B cell (primary cell): ENCODE measurements around the gene SETBP1. TPM values are rescaled to one million over a fixed set of nuclear protein-coding genes. Genes with fewer than 3 reads are reported as not detected.

ENCODE experiments used
- ATAC-seq: fragments of 200-7000 bp; cut with Tn5 transposase; one replicate; pipeline ENCODE4 v1.10.0; 2021; ENCODE audit warnings: low read depth, mild to moderate bottlenecking, moderate number of reproducible peaks, moderate library complexity
- CTCF ChIA-PET: fragments of 350-600 bp; sonication (Branson Sonifier 250); formaldehyde crosslinking; loops from one replicate; lab custom pipeline; 2021; ENCODE audit warnings: antibody characterized with exemption, inconsistent platforms; lab: Charles Lee
- POLR2A ChIA-PET: fragments of 350-600 bp; sonication (Branson Sonifier 250); formaldehyde crosslinking; loops from one replicate; lab custom pipeline; 2021; ENCODE audit warnings: antibody characterized with exemption; lab: Charles Lee
- DNase-seq: peaks from one replicate; pipeline ENCODE4 v3.0.0; 2013
- H2AFZ ChIP-seq: 2 replicates; pipeline ENCODE4 v1.6.1; 2012; ENCODE audit warnings: mild to moderate bottlenecking, low read depth, low read length; ENCODE audit not compliant: insufficient read depth, poor library complexity, severe bottlenecking
- H3K27ac ChIP-seq, 2 donors: 1 replicate in 1 of 2; 2 replicates in 1 of 2; pipeline ENCODE4 v1.5.1; 2012 to 2013; ENCODE audit warnings: low read length in 2 of 2, mild to moderate bottlenecking in 2 of 2, moderate library complexity in 1 of 2
- H3K27me3 ChIP-seq, 4 experiments: fragments of 200-600 bp in 1 of 4; sonication (generic) in 1 of 4; replicated peaks in 1 of 4; 1 replicate in 2 of 4; 2 replicates in 2 of 4; pipeline versions ENCODE4 v1.6.1 to v1.7.0; 2013 to 2016; ENCODE audit warnings: low read length in 3 of 4, mild to moderate bottlenecking in 2 of 4, mixed read lengths in 1 of 4, moderate library complexity in 1 of 4; ENCODE audit not compliant: insufficient read depth in 4 of 4, control insufficient read depth in 3 of 4; ENCODE audit errors: control extremely low read depth in 1 of 4
- H3K36me3 ChIP-seq, 2 experiments: replicated peaks in 1 of 2; 1 replicate in 1 of 2; 2 replicates in 1 of 2; pipeline versions ENCODE4 v1.6.1 to v1.7.1; 2013; ENCODE audit warnings: low read length in 1 of 2; ENCODE audit not compliant: insufficient read depth in 2 of 2, control insufficient read depth in 1 of 2; ENCODE audit errors: control extremely low read depth in 1 of 2, extremely low read depth in 1 of 2
- H3K4me1 ChIP-seq, 2 donors: fragments of 200-600 bp in 1 of 2; sonication (generic) in 1 of 2; 1 replicate in 1 of 2; 2 replicates in 1 of 2; pipeline versions ENCODE4 v1.5.1 to v1.6.1; 2013 to 2017; ENCODE audit warnings: low read length in 2 of 2; ENCODE audit not compliant: control insufficient read depth in 2 of 2, insufficient read depth in 2 of 2
- H3K4me2 ChIP-seq: replicated peaks from 2 replicates; pipeline ENCODE3; 2012; ENCODE audit warnings: mild to moderate bottlenecking, low read depth, low read length; ENCODE audit not compliant: poor library complexity, severe bottlenecking
- H3K4me3 ChIP-seq, 5 experiments: fragments of 200-600 bp in 1 of 5; sonication (generic) in 1 of 5; 1 replicate in 3 of 5; 2 replicates in 2 of 5; pipeline versions ENCODE4 v1.5.1 to v1.7.0; 2011 to 2016; ENCODE audit warnings: low read length in 4 of 5, mild to moderate bottlenecking in 4 of 5, low read depth in 2 of 5, control low read depth in 1 of 5, moderate library complexity in 1 of 5; ENCODE audit not compliant: insufficient read depth in 1 of 5; ENCODE audit errors: control extremely low read depth in 1 of 5, extremely low read depth in 1 of 5
- H3K79me2 ChIP-seq: fragments of 200-600 bp; sonication (generic); one replicate; pipeline ENCODE4 v1.6.0; 2016; ENCODE audit warnings: low read length; ENCODE audit not compliant: control insufficient read depth, insufficient read depth
- H3K9ac ChIP-seq: fragments of 200-600 bp; sonication (generic); 2 replicates; pipeline ENCODE4 v1.6.1; 2017; ENCODE audit warnings: mild to moderate bottlenecking, low read length, moderate library complexity
- H3K9me3 ChIP-seq, 3 donors: one replicate each; pipeline versions ENCODE4 v1.6.1 to v1.7.1; 2013; ENCODE audit warnings: low read length in 2 of 3; ENCODE audit not compliant: control insufficient read depth in 2 of 3, insufficient read depth in 1 of 3; ENCODE audit errors: control extremely low read depth in 1 of 3
- H4K20me1 ChIP-seq: 2 replicates; pipeline ENCODE4 v1.6.0; 2012; ENCODE audit warnings: mild to moderate bottlenecking, low read length; ENCODE audit not compliant: insufficient read depth, control insufficient read depth, poor library complexity, severe bottlenecking
- H3K27ac Mint-ChIP-seq: one replicate; pipeline ENCODE4 v1.8.0; 2021; ENCODE audit warnings: mixed read lengths
- H3K27me3 Mint-ChIP-seq: one replicate; pipeline ENCODE4 v1.8.0; 2021; ENCODE audit warnings: mixed read lengths
- H3K4me1 Mint-ChIP-seq: one replicate; pipeline ENCODE4 v1.8.0; 2021; ENCODE audit warnings: mixed read lengths
- H3K4me3 Mint-ChIP-seq: one replicate; pipeline ENCODE4 v1.8.0; 2021; ENCODE audit warnings: mixed read lengths
- H3K9me3 Mint-ChIP-seq: one replicate; pipeline ENCODE4 v1.8.0; 2022; ENCODE audit warnings: mixed read lengths; ENCODE audit not compliant: insufficient read depth
- CTCF ChIP-seq: fragments of 200-600 bp; IDR thresholded peaks from one replicate; pipeline ENCODE4 v1.8.0; 2022; ENCODE audit warnings: antibody characterized with exemption, mild to moderate bottlenecking
- EZH2 ChIP-seq: IDR thresholded peaks from 2 replicates; pipeline ENCODE4 v1.6.1; 2012; ENCODE audit warnings: borderline replicate concordance, low read depth, mild to moderate bottlenecking, moderate library complexity, low read length; ENCODE audit not compliant: insufficient read depth, poor library complexity, severe bottlenecking
- WGBS: methylation state at CpG from one replicate; pipeline ENCODE4 v1.1.5; 2013; ENCODE audit warnings: missing lambda C conversion rate; ENCODE audit not compliant: insufficient coverage; 5-methylcytosine and 5-hydroxymethylcytosine counted together
- intact Hi-C: fragments of 100-400 bp; cut with micrococcal nuclease; formaldehyde crosslinking; loops from one replicate; pipeline ENCODE4 v1.10.0; 2022
- polyA plus RNA-seq: library from polyadenylated mRNA; depleted of rRNA; stranded (reverse); fragments of >200 nt; gene quantifications from 2 replicates; pipeline ENCODE4 v1.2.3, GENCODE V29; 2012
- total RNA-seq, 2 donors: library from RNA; stranded (reverse); fragments of 120-200 nt in 1 of 2; gene quantifications; 1 replicate in 1 of 2; 2 replicates in 1 of 2; pipeline versions ENCODE4 v1.2.3 to v1.2.4, GENCODE V29; 2013 to 2022

SETBP1 gene
- total and polyA plus RNA-seq, 2 donors (not counting 1 experiment from before 2014, with no cell fraction given) = 15.1 to 129 TPM

GRCh38 chr18:44882163-44882868 is 201.6 kb downstream of the SETBP1 start:
- Mint-ChIP-seq H3K9me3 (no peaks in the 10 kb centered on the region), H3K27ac (no peak overlapping the region), H3K4me3 (no peak overlapping the region), H3K4me1 (peaks cover 42% of the 10 kb centered on the region), H3K27me3 (no peaks in the 10 kb centered on the region)
- Histone ChIP-seq H2AFZ (no peak overlapping the region), H3K9me3 (no peaks in the 10 kb centered on the region), H3K4me2 (no peak overlapping the region), H3K27me3 (no peaks in the 10 kb centered on the region), H3K79me2 (peaks cover 9% of the 10 kb centered on the region), H3K4me1 (peaks cover 13 to 14% of the 10 kb centered on the region in 2 donors), H3K27ac (no peak overlapping the region), H3K4me3 (no peak overlapping the region), H3K9ac (no peak overlapping the region), H3K36me3 (peaks cover 0 to 7% of the 10 kb centered on the region in 2 experiments), H4K20me1 (no peaks in the 10 kb centered on the region)
- TF ChIP-seq CTCF (no peak), EZH2 (no peak)
- ChIA-PET CTCF (no interaction called here), POLR2A (no interaction called here)
- ATAC-seq = no peak
- no peak for DNase-seq
- intact Hi-C loops = no loop called here
- WGBS = 100% methylated on average over 6 of the region's 6 CpGs

GRCh38 chr18:44883671-44884070 is 203.0 kb downstream of the SETBP1 start:
- H3K27ac ChIP-seq = no peak overlapping the region
- H3K4me3 ChIP-seq = no peak overlapping the region
- Mint-ChIP-seq H3K27ac (no peak overlapping the region), H3K4me1 (peaks cover 47% of the 10 kb centered on the region), H3K9me3 (no peaks in the 10 kb centered on the region), H3K27me3 (no peaks in the 10 kb centered on the region), H3K4me3 (no peak overlapping the region)
- no peak overlapping the region for H3K4me2 ChIP-seq
- TF ChIP-seq CTCF (no peak), EZH2 (no peak)
- no peak for ATAC-seq
- intact Hi-C loops = no loop called here
- no peaks in the 10 kb centered on the region for H3K27me3 ChIP-seq
- no peaks in the 10 kb centered on the region for H4K20me1 ChIP-seq
- peaks cover 0 to 3% of the 10 kb centered on the region in 2 experiments for H3K36me3 ChIP-seq
- ChIA-PET POLR2A (no interaction called here), CTCF (no interaction called here)
- no peak overlapping the region for H3K9ac ChIP-seq
- H3K79me2 ChIP-seq = peaks cover 14% of the 10 kb centered on the region
- 96% methylated on average over 3 of the region's 4 CpGs for WGBS
- no peak for DNase-seq
- no peak overlapping the region for H2AFZ ChIP-seq
- H3K4me1 ChIP-seq = peaks cover 26 to 28% of the 10 kb centered on the region in 2 donors
- H3K9me3 ChIP-seq = no peaks in the 10 kb centered on the region
